Tibial nerve (tissue), 4 donors: ENCODE data around the gene BANK1.

Experiments used
- CTCF ChIP-seq, 5 experiments: fragments of 200-600 bp in 3 of 5; fragments of 450-650 bp in 2 of 5; sonication (generic) in 3 of 5; IDR thresholded peaks; one replicate each; pipeline ENCODE4 v1.5.1; 2016 to 2019; ENCODE audit warnings: antibody characterized with exemption in 5 of 5, mild to moderate bottlenecking in 3 of 5, moderate library complexity in 2 of 5
- EP300 ChIP-seq, 2 donors: sonication (generic); formaldehyde crosslinking; IDR thresholded peaks; one replicate each; pipeline ENCODE4 v1.6.1; 2017; ENCODE audit warnings: antibody characterized with exemption in 2 of 2, mild to moderate bottlenecking in 1 of 2
- POLR2A ChIP-seq, 2 donors: fragments of 450-650 bp; IDR thresholded peaks; one replicate each; pipeline ENCODE4 v1.6.1; 2017; ENCODE audit warnings: antibody characterized with exemption in 2 of 2, mild to moderate bottlenecking in 2 of 2, moderate library complexity in 2 of 2

- TF ChIP-seq CTCF (IDR thresholded peaks at IDR 0.05) (no peak), POLR2A (IDR thresholded peaks at IDR 0.05) (no peak), EP300 (IDR thresholded peaks at IDR 0.05) (no peak)
These were observed 27.0 kb upstream of the BANK1 start for GRCh38 chr4:101763576-101763975.
